ENCODE results near the gene SPAG6. TPM values are rescaled to one million over a fixed set of nuclear protein-coding genes. Genes with fewer than 3 reads are reported as not detected.
A peak's percentile ranks its signal among the peaks of the same experiment; 100 is the strongest.

Gene SPAG6
- total RNA-seq, 1 donor = not detected

DNA sequence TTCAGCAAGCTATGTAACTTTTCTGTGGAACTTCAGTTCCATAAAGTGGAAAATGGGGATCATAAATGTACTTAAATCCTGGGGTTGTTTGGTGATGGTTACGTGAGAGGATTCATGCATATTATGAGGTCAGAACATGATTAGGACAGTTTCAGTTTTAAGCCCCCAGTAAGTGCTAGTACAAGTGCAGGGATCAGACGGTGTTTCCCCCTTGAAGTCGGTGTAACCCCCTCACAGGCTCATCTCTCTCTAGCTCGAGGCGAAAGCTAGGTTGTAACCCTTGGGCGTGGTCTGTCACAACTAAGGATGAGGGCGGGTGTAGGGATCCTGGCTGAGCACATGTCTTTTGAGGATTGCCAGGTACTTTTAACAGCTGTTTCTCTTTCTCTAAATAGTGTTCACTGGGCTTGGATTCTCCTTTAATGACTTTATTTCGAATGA, 84.7 kb downstream of the SPAG6 start:
- H3K4me3 ChIP-seq (ENCODE audit: low read depth, low read length) = no peak overlapping the region
- DNase-seq (ENCODE audit: low read depth) = peak; percentile 28
- TF ChIP-seq, protein P1, sequence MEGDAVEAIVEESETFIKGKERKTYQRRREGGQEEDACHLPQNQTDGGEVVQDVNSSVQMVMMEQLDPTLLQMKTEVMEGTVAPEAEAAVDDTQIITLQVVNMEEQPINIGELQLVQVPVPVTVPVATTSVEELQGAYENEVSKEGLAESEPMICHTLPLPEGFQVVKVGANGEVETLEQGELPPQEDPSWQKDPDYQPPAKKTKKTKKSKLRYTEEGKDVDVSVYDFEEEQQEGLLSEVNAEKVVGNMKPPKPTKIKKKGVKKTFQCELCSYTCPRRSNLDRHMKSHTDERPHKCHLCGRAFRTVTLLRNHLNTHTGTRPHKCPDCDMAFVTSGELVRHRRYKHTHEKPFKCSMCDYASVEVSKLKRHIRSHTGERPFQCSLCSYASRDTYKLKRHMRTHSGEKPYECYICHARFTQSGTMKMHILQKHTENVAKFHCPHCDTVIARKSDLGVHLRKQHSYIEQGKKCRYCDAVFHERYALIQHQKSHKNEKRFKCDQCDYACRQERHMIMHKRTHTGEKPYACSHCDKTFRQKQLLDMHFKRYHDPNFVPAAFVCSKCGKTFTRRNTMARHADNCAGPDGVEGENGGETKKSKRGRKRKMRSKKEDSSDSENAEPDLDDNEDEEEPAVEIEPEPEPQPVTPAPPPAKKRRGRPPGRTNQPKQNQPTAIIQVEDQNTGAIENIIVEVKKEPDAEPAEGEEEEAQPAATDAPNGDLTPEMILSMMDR (IDR thresholded peaks at IDR 0.05; ENCODE audit: insufficient read depth, low read depth, low read length) = no peak

DNA sequence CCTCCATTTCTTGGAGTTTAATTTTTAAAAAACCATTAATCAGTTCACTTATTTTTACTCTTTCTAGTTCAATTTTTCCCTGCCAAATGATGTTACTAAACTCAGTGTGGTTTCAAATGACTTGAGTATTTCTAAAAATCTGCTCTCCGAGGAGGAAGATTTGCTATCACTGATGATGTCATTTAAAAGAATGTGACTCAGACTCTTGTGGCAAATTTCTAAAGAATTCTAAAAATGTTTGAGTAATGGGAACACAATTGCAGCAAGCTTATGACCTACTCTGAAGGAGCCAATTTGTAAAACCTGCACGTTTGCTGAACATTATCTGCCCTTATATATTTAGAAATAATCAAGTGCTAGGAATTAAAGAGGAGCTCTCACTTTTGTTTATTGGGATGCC, 88.6 kb downstream of the SPAG6 start:
- TF ChIP-seq, protein P1 (IDR thresholded peaks at IDR 0.05; ENCODE audit: insufficient read depth, low read depth, low read length) = no peak
- DNase-seq (ENCODE audit: low read depth) = peak; percentile 87
- no peak overlapping the region for H3K4me3 ChIP-seq (ENCODE audit: low read depth, low read length)

DNA sequence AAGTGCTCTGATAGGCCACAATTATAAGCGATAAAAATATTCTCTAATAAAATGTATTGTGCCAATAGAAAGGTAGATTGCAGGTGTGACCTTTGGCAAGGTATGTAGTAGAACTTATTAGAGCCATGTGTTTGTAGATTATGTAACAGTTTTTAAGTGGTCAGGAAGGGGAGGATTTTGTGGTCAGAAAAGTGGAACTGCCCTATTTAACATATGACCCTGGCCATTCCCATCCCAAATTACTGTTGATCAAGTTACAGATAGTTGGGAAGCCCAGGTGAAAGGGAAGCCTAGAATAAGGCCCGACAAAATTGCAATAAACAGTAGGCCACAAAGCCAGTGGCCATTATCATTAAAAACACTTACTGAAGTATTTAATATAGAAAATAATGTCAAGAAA, 89.2 kb downstream of the SPAG6 start:
- TF ChIP-seq, protein P1 (IDR thresholded peaks at IDR 0.05; ENCODE audit: insufficient read depth, low read depth, low read length) = no peak
- no peak for DNase-seq (ENCODE audit: low read depth)
- H3K4me3 ChIP-seq (ENCODE audit: low read depth, low read length) = no peak overlapping the region

DNA sequence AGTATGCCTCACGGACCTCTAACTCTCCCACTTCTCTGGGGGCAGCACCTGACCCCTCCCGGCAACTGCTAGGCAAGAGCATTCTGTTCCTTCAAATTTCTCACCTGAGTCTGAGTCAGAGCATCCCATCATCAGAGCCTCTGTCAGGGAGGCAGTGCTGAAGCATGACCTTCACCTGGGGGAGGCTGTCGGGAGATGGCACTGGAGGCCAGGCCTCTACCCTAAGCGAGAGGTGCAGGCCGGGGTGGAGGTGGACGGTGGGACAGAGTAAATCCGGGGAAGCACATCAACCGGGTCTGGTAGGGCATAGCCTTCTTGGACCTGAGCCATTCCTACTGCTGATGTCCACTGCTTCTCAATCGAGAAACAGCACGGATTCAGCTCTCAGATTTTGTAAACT, 90.4 kb downstream of the SPAG6 start:
- no peak for DNase-seq (ENCODE audit: low read depth)
- TF ChIP-seq, protein P1 (IDR thresholded peaks at IDR 0.05; ENCODE audit: insufficient read depth, low read depth, low read length) = no peak
- no peak overlapping the region for H3K4me3 ChIP-seq (ENCODE audit: low read depth, low read length)

DNA sequence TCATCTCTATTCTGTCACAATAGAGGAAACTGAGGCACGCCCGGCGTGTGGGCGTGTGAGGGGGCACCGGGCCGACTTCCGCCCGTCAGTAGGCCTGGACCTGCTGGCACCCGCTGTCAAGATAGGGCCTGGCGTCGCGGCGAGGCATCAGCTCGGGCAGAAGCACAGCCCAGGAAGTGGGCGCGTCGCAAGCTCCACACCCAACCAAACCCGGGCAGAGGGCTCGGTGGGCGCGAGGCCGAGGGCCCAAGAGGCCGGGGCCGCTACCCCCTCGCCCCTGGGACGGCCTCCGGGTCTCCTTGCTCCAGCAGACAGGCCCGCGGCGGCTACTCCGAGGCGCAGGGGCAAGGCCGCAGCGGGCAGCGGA, 91.2 kb downstream of the SPAG6 start:
- H3K4me3 ChIP-seq (ENCODE audit: low read depth, low read length) = peak overlapping the region; percentile 65
- TF ChIP-seq, protein P1 (IDR thresholded peaks at IDR 0.05; ENCODE audit: insufficient read depth, low read depth, low read length) = no peak
- DNase-seq (ENCODE audit: low read depth) = no peak

DNA sequence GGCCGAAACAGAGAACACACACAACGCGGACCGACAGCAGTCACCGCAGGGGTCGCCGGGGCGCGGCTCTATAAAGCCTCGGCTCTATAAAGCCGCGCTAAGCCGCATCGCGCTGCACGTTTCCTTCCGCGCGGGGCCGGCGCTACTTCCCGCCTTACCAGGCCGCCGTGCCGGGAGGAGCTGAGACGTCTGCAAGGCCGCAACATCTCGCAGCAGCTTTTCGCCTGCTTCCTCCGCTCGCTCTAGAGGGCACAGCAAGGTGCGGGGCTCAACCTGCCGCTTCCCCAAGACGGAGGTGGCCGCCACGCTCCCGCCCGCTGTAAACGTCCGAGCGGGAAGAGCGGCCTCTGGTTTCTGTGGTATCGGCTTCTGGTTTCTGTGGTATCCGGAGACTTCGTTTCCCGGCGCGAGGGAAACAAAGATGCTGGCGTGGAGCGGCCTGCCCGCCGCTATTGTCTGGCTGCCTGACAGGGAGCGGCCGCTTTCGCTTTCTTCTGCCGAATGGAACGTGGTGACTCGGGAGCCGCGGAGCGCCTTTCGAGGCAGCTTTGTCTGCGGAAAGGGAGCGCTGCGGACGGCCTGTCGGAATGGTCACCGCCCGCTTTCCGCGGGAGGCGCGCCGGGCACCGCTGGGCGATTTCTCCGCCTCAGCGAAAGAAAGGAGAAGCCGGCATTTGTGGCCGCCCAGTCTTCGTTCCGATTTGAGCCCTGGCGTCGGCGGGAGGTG, 91.8 kb downstream of the SPAG6 start:
- peak overlapping the region; percentile 65 for H3K4me3 ChIP-seq (ENCODE audit: low read depth, low read length)
- peak; percentile 89 for DNase-seq (ENCODE audit: low read depth)
- TF ChIP-seq, protein P1 (IDR thresholded peaks at IDR 0.05; ENCODE audit: insufficient read depth, low read depth, low read length) = no peak

Data from fibroblast of villous mesenchyme (primary cell).